ENCODE data around the gene FBP2. TPM values are rescaled to one million over a fixed set of nuclear protein-coding genes. Genes with fewer than 3 reads are reported as not detected.
A peak's percentile ranks its signal among the peaks of the same experiment; 100 is the strongest.
"Not testable (repeated sequence)": the region's sequence is repeated elsewhere in the genome, so short reads cannot be mapped to it uniquely, and the experiment has no call there.

Gene FBP2
- total RNA-seq, 1 donor from 2014 or later = not detected

GRCh38 chr9:94606646-94607422 lies 13.2 kb upstream of the FBP2 start:
- DNase-seq (ENCODE audit: low read depth in 2 of 2) = no peak

GRCh38 chr9:94603259-94604160 lies 9.9 kb upstream of the FBP2 start:
- DNase-seq (ENCODE audit: low read depth in 2 of 2) = peak in 1 of 2 donors; percentile 55

GRCh38 chr9:94602666-94603065 lies 9.0 kb upstream of the FBP2 start:
- no peak for DNase-seq (ENCODE audit: low read depth in 2 of 2)

GRCh38 chr9:94600715-94601114 lies 7.1 kb upstream of the FBP2 start:
- no peak for DNase-seq (ENCODE audit: low read depth in 2 of 2)

- no peak for DNase-seq (ENCODE audit: low read depth in 2 of 2)
Measured at GRCh38 chr9:94600258-94600657, 6.6 kb upstream of the FBP2 start.

- no peak for DNase-seq (ENCODE audit: low read depth in 2 of 2)
Measured at GRCh38 chr9:94599102-94599501, 5.5 kb upstream of the FBP2 start.

GRCh38 chr9:94592683-94593082 lies 941 bp downstream of the FBP2 start:
- not testable (repeated sequence) for DNase-seq (ENCODE audit: low read depth in 2 of 2)

- no peak for DNase-seq (ENCODE audit: low read depth in 2 of 2)
Measured at GRCh38 chr9:94591876-94592275, 1.7 kb downstream of the FBP2 start.

GRCh38 chr9:94591046-94591545 lies 2.5 kb downstream of the FBP2 start:
- DNase-seq (ENCODE audit: low read depth in 2 of 2) = not testable (repeated sequence)

GRCh38 chr9:94588681-94589080 lies 4.9 kb downstream of the FBP2 start:
- no peak for DNase-seq (ENCODE audit: low read depth in 2 of 2)

GRCh38 chr9:94586814-94587213 lies 6.8 kb downstream of the FBP2 start:
- DNase-seq (ENCODE audit: low read depth in 2 of 2) = no peak

GRCh38 chr9:94586316-94586715 lies 7.3 kb downstream of the FBP2 start:
- no peak for DNase-seq (ENCODE audit: low read depth in 2 of 2)

GRCh38 chr9:94584555-94584954 lies 9.1 kb downstream of the FBP2 start:
- no peak for DNase-seq (ENCODE audit: low read depth in 2 of 2)

GRCh38 chr9:94581728-94582127 lies 11.9 kb downstream of the FBP2 start:
- DNase-seq (ENCODE audit: low read depth in 2 of 2) = no peak

- DNase-seq (ENCODE audit: low read depth in 2 of 2) = no peak
Measured at GRCh38 chr9:94577571-94577970, 16.1 kb downstream of the FBP2 start.

- DNase-seq (ENCODE audit: low read depth in 2 of 2) = no peak
Measured at GRCh38 chr9:94577036-94577435, 16.6 kb downstream of the FBP2 start.

GRCh38 chr9:94576131-94576530 lies 17.5 kb downstream of the FBP2 start:
- no peak for DNase-seq (ENCODE audit: low read depth in 2 of 2)

- DNase-seq (ENCODE audit: low read depth in 2 of 2) = no peak
Measured at GRCh38 chr9:94568972-94569712, 24.5 kb downstream of the FBP2 start.

- DNase-seq (ENCODE audit: low read depth in 2 of 2) = no peak
Measured at GRCh38 chr9:94568250-94568889, 25.3 kb downstream of the FBP2 start.

GRCh38 chr9:94567271-94567670 lies 26.4 kb downstream of the FBP2 start:
- DNase-seq (ENCODE audit: low read depth in 2 of 2) = no peak

- no peak for DNase-seq (ENCODE audit: low read depth in 2 of 2)
Measured at GRCh38 chr9:94566550-94566949, 27.1 kb downstream of the FBP2 start.

All from dermis microvascular lymphatic vessel endothelial cell (primary cell).